H1 (cell line): ENCODE results near the gene GABRG3. TPM values are rescaled to one million over a fixed set of nuclear protein-coding genes. Genes with fewer than 3 reads are reported as not detected.
A peak's percentile ranks its signal among the peaks of the same experiment; 100 is the strongest.

Source experiments
- CTCF ChIA-PET: fragments of 300-600 bp; sonication (Branson Sonifier 250); formaldehyde crosslinking; loops from one replicate; lab custom pipeline; 2021; ENCODE audit not compliant: partially characterized antibody; lab: Charles Lee
- POLR2A ChIA-PET: fragments of 300-600 bp; sonication (Branson Sonifier 250); formaldehyde crosslinking; loops from one replicate; lab custom pipeline; 2021; ENCODE audit warnings: inconsistent platforms; ENCODE audit not compliant: partially characterized antibody; lab: Charles Lee
- DNase-seq, 2 experiments: peaks; one replicate each; pipeline versions ENCODE4 v3.0.0 to v3.0.0-alpha.2; 2010 to 2022; ENCODE audit warnings: low spot score in 2 of 2, low read depth in 1 of 2, mixed read lengths in 1 of 2
- FAIRE-seq: peaks from 2 replicates; lab custom pipeline; 2011; peaks lifted over from hg19 to GRCh38; lab: Jason Lieb, UNC
- H2AFZ ChIP-seq: 2 replicates; pipeline ENCODE4 v1.8.1; 2012; ENCODE audit warnings: low read length, inconsistent platforms
- H2AK5ac ChIP-seq: 2 replicates; pipeline ENCODE4 v1.6.1; 2013; ENCODE audit warnings: low read depth, low read length
- H2BK120ac ChIP-seq: replicated peaks from 2 replicates; pipeline ENCODE3; 2013; ENCODE audit warnings: low read depth, low read length, inconsistent platforms
- H2BK12ac ChIP-seq: 2 replicates; pipeline ENCODE4 v1.6.1; 2013; ENCODE audit warnings: low read depth, low read length
- H2BK15ac ChIP-seq: 2 replicates; pipeline ENCODE4 v1.6.1; 2013; ENCODE audit warnings: low read length
- H2BK20ac ChIP-seq: 2 replicates; pipeline ENCODE4 v1.6.1; 2013; ENCODE audit warnings: low read length
- H2BK5ac ChIP-seq: 2 replicates; pipeline ENCODE4 v1.6.1; 2013; ENCODE audit warnings: low read depth, low read length
- H3K14ac ChIP-seq: 2 replicates; pipeline ENCODE4 v1.6.1; 2013; ENCODE audit warnings: inconsistent platforms; ENCODE audit not compliant: insufficient read length
- H3K18ac ChIP-seq: 2 replicates; pipeline ENCODE4 v1.6.1; 2013; ENCODE audit warnings: low read length; ENCODE audit errors: extremely low read depth
- H3K23ac ChIP-seq: 2 replicates; pipeline ENCODE4 v1.6.1; 2013; ENCODE audit warnings: inconsistent platforms; ENCODE audit not compliant: insufficient read length
- H3K23me2 ChIP-seq: 2 replicates; pipeline ENCODE4 v1.6.1; 2013; ENCODE audit warnings: low read depth, low read length
- H3K27ac ChIP-seq: 2 replicates; pipeline ENCODE4 v1.6.1; 2011; ENCODE audit warnings: low read depth, low read length, inconsistent platforms
- H3K27me3 ChIP-seq, 4 experiments: replicated peaks in 1 of 4; 1 replicate in 1 of 4; 2 replicates in 3 of 4; pipeline versions ENCODE4 v1.6.1 to v1.8.1; 2011 to 2013; ENCODE audit warnings: low read length in 3 of 4, mild to moderate bottlenecking in 3 of 4, inconsistent platforms in 2 of 4, mixed read lengths in 2 of 4, moderate library complexity in 1 of 4; ENCODE audit not compliant: control insufficient read depth in 3 of 4, insufficient read depth in 3 of 4; ENCODE audit errors: extremely low read depth in 1 of 4
- H3K36me3 ChIP-seq, 4 experiments: 2 replicates each; pipeline versions ENCODE4 v1.6.1 to v1.8.1; 2011 to 2013; ENCODE audit warnings: mild to moderate bottlenecking in 4 of 4, low read length in 3 of 4, moderate library complexity in 2 of 4, control low read depth in 1 of 4, inconsistent platforms in 1 of 4; ENCODE audit not compliant: insufficient read depth in 4 of 4, control insufficient read depth in 2 of 4
- H3K4ac ChIP-seq: replicated peaks from 2 replicates; pipeline ENCODE3; 2013; ENCODE audit warnings: low read length, low read depth, mixed read lengths, inconsistent platforms; ENCODE audit not compliant: insufficient read length
- H3K4me1 ChIP-seq, 4 experiments: replicated peaks in 1 of 4; 1 replicate in 1 of 4; 2 replicates in 3 of 4; pipeline versions ENCODE4 v1.6.1 to v1.8.1; 2011 to 2013; ENCODE audit warnings: low read length in 3 of 4, inconsistent platforms in 2 of 4, mixed read lengths in 1 of 4; ENCODE audit not compliant: insufficient read depth in 4 of 4, control insufficient read depth in 3 of 4
- H3K4me2 ChIP-seq, 2 experiments: 2 replicates each; pipeline versions ENCODE4 v1.6.1 to v1.8.1; 2011 to 2013; ENCODE audit warnings: low read depth in 2 of 2, low read length in 2 of 2, control low read depth in 1 of 2, inconsistent platforms in 1 of 2, mild to moderate bottlenecking in 1 of 2; ENCODE audit not compliant: insufficient read depth in 1 of 2
- H3K4me3 ChIP-seq, 4 experiments: fragments of 200-600, 300-600 bp in 1 of 4; sonication (generic), shearing (Covaris generic), sonication (Bioruptor Twin) in 1 of 4; 2 replicates each; pipeline versions ENCODE4 v1.5.1 to v1.8.1; 2011 to 2016; ENCODE audit warnings: low read length in 4 of 4, low read depth in 3 of 4, control low read depth in 2 of 4, inconsistent platforms in 2 of 4, mild to moderate bottlenecking in 2 of 4, mixed read lengths in 1 of 4, moderate library complexity in 1 of 4; ENCODE audit not compliant: insufficient read depth in 2 of 4; ENCODE audit errors: extremely low read depth in 1 of 4
- H3K56ac ChIP-seq: replicated peaks from 2 replicates; pipeline ENCODE3; 2013; ENCODE audit warnings: low read depth, mild to moderate bottlenecking, mixed read lengths, low read length, inconsistent platforms; ENCODE audit not compliant: insufficient read length
- H3K79me1 ChIP-seq: 2 replicates; pipeline ENCODE4 v1.6.1; 2013; ENCODE audit warnings: low read depth, low read length, control low read depth
- H3K79me2 ChIP-seq, 2 experiments: 2 replicates each; pipeline versions ENCODE4 v1.6.1 to v1.8.1; 2012 to 2013; ENCODE audit warnings: low read length in 2 of 2, mild to moderate bottlenecking in 2 of 2, inconsistent platforms in 1 of 2; ENCODE audit not compliant: insufficient read depth in 2 of 2, control insufficient read depth in 1 of 2
- H3K9ac ChIP-seq, 4 experiments: replicated peaks in 1 of 4; 1 replicate in 1 of 4; 2 replicates in 3 of 4; pipeline versions ENCODE4 v1.6.1 to v1.8.1; 2011 to 2013; ENCODE audit warnings: low read depth in 3 of 4, low read length in 3 of 4, control low read depth in 2 of 4, mild to moderate bottlenecking in 2 of 4, moderate library complexity in 2 of 4, inconsistent platforms in 1 of 4; ENCODE audit errors: extremely low read depth in 1 of 4
- H3K9me3 ChIP-seq, 2 experiments: 2 replicates each; pipeline versions ENCODE4 v1.6.1 to v1.8.1; 2012 to 2013; ENCODE audit warnings: mild to moderate bottlenecking in 2 of 2, moderate library complexity in 2 of 2, control low read depth in 1 of 2, inconsistent platforms in 1 of 2, low read depth in 1 of 2, low read length in 1 of 2, mixed read lengths in 1 of 2; ENCODE audit not compliant: insufficient read depth in 2 of 2
- H4K20me1 ChIP-seq, 2 experiments: replicated peaks in 1 of 2; 2 replicates each; pipeline versions ENCODE3 to v1.8.1; 2011 to 2013; ENCODE audit warnings: inconsistent platforms in 2 of 2, low read length in 2 of 2, mild to moderate bottlenecking in 1 of 2; ENCODE audit not compliant: insufficient read depth in 2 of 2, control insufficient read depth in 1 of 2
- H4K5ac ChIP-seq: 2 replicates; pipeline ENCODE4 v1.6.1; 2013; ENCODE audit warnings: low read length, low read depth, mixed read lengths, inconsistent platforms; ENCODE audit not compliant: insufficient read length
- H4K8ac ChIP-seq: 2 replicates; pipeline ENCODE4 v1.8.0; 2013; ENCODE audit warnings: mild to moderate bottlenecking, moderate library complexity, low read length, inconsistent platforms; ENCODE audit not compliant: insufficient read depth; ENCODE audit errors: extremely low read depth
- H4K91ac ChIP-seq: replicated peaks from 2 replicates; pipeline ENCODE3; 2013; ENCODE audit warnings: low read length, mixed read lengths, inconsistent platforms; ENCODE audit not compliant: insufficient read length
- BACH1 ChIP-seq: IDR thresholded peaks from 2 replicates; pipeline ENCODE4 v1.6.1; 2012; ENCODE audit warnings: low read length, improper control_type of control experiment
- CEBPB ChIP-seq: IDR thresholded peaks from 2 replicates; pipeline ENCODE4 v1.6.1; 2012; ENCODE audit warnings: low read depth, low read length
- EZH2 ChIP-seq: fragments of 200-600 bp; sonication (generic); IDR thresholded peaks from 2 replicates; pipeline ENCODE4 v1.7.1; 2012; ENCODE audit warnings: low read depth, mild to moderate bottlenecking, moderate library complexity, low read length, inconsistent platforms; ENCODE audit not compliant: severe bottlenecking
- GTF2F1 ChIP-seq: IDR thresholded peaks from 2 replicates; pipeline ENCODE4 v1.6.1; 2012; ENCODE audit warnings: low read depth, low read length, improper control_type of control experiment, borderline replicate concordance
- KDM4A ChIP-seq: IDR thresholded peaks from one replicate; pipeline ENCODE4 v1.7.1; 2012; ENCODE audit warnings: low read depth, mild to moderate bottlenecking, moderate library complexity, low read length, inconsistent platforms; ENCODE audit not compliant: severe bottlenecking
- MAFK ChIP-seq: IDR thresholded peaks from 2 replicates; pipeline ENCODE4 v1.6.1; 2012; ENCODE audit warnings: low read depth, mild to moderate bottlenecking, improper control_type of control experiment, low read length
- RNF2 ChIP-seq: fragments of 200-900, 300-1000 bp; sonication (generic); IDR thresholded peaks from 2 replicates; pipeline ENCODE4 v1.7.1; 2016; ENCODE audit warnings: borderline replicate concordance, low read depth, mild to moderate bottlenecking, antibody characterized with exemption, low read length; ENCODE audit not compliant: poor library complexity, severe bottlenecking; ENCODE audit errors: missing control alignments
- SAP30 ChIP-seq: fragments of 300-600 bp; sonication (generic); IDR thresholded peaks from 2 replicates; pipeline ENCODE4 v1.7.1; 2012; ENCODE audit warnings: low read length, moderate library complexity, mild to moderate bottlenecking, inconsistent platforms; ENCODE audit not compliant: insufficient read depth, insufficient replicate concordance
- TCF12 ChIP-seq: IDR thresholded peaks from 2 replicates; pipeline ENCODE4 v1.6.1; 2011; ENCODE audit warnings: low read depth, mild to moderate bottlenecking, low read length
- ZNF274 ChIP-seq: IDR thresholded peaks from 2 replicates; pipeline ENCODE4 v1.7.0; 2012; ENCODE audit warnings: low read length, borderline replicate concordance; ENCODE audit errors: extremely low read depth
- WGBS, 2 experiments: shearing (Covaris generic) in 1 of 2; methylation state at CpG; one replicate each; pipeline versions ENCODE4 v1.1.6 to v1.1.7; 2013 to 2015; ENCODE audit warnings: low lambda C conversion rate in 2 of 2, mixed read lengths in 2 of 2, inconsistent platforms in 1 of 2, low coverage in 1 of 2, missing lambda C conversion rate in 1 of 2; ENCODE audit not compliant: insufficient replicate concordance in 2 of 2, insufficient coverage in 1 of 2, insufficient read length in 1 of 2; ENCODE audit errors: extremely low coverage in 1 of 2, missing lambda C conversion rate in 1 of 2; 5-methylcytosine and 5-hydroxymethylcytosine counted together
- polyA plus RNA-seq, 7 experiments: library from polyadenylated mRNA; depleted of rRNA in 3 of 7; stranded (reverse) in 5 of 7; unstranded in 2 of 7; fragments of >200 nt in 5 of 7; fragments of 200-250 nt in 2 of 7; gene quantifications; 1 replicate in 5 of 7; 2 replicates in 1 of 7; 4 replicates in 1 of 7; pipeline versions ENCODE4 v1.2.1 to v1.2.3, GENCODE V29; 2011 to 2013; ENCODE audit warnings: missing spikeins in 2 of 7, mixed read lengths in 2 of 7
- total RNA-seq: library from RNA; stranded (reverse); fragmentation: NEBNext Ultra II Directional; extraction: Animal tissue kit (Norgen Biotek cat#: 25700); gene quantifications from 2 replicates; pipeline ENCODE4 v1.2.1, GENCODE V29; 2021
- TF ChIP-seq, protein P1 (sequence below): IDR thresholded peaks from 2 replicates; pipeline ENCODE4 v1.6.1; 2012; ENCODE audit warnings: inconsistent platforms

GABRG3 gene
- total and polyA plus RNA-seq, 2 of the 8 experiments (the other 6 are each of a cell fraction or from before 2014, with no cell fraction given), result 0.17 to 0.80 TPM

DNA sequence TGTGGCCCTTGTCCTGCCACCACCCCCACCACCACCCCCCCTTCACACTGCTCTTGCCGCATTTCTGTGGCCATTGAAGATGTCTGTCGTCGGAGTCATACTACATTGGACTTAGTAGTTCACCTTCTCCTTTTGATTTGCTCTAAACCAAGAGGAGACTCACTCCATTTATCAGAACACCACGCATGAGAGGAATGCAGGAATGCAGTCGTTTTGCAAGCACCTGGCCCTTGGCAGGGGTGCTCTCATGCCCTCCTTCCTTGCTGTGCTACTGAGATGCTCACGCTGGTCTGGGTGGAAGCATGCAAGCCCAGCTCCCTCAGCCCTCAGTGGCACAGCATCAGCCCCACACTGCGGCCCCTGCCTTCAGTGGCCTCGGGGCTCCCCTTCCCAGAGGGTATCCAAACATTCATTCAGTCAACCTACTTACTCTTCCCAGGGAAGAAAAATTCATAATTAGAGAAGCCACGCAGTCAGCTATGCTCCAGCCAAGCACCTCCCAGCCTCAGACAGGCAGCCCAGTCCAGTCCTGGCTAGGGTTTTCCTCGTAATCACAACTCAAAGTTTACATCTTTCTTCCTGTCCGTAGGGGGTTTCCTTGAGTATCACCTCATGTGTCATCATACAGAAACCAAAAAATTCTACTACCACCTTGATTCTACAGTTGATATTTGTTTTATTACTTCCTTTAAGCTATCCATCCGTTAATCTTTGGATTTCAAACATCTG, 520.0 kb downstream of the GABRG3 start:
- no peak overlapping the region for H3K56ac ChIP-seq
- H2AK5ac ChIP-seq, result no peak overlapping the region
- H3K23me2 ChIP-seq, result no peaks in the 10 kb centered on the region
- H3K4me3 ChIP-seq, result no peak overlapping the region
- no peaks in the 10 kb centered on the region for H3K79me2 ChIP-seq
- H3K4ac ChIP-seq, result no peak overlapping the region
- no peak overlapping the region for H4K91ac ChIP-seq
- no peaks in the 10 kb centered on the region for H3K36me3 ChIP-seq
- no peak overlapping the region for H2BK20ac ChIP-seq
- no peaks in the 10 kb centered on the region for H3K79me1 ChIP-seq
- H2BK5ac ChIP-seq, result no peak overlapping the region
- 0 out of 4 replicates have a peak overlapping the region, but pooled peaks of 1 of the 2 experiments have one; percentile 24 for H3K4me2 ChIP-seq
- H2AFZ ChIP-seq, result no peak overlapping the region
- no peak overlapping the region for H3K9ac ChIP-seq
- FAIRE-seq (no peak), DNase-seq (no peak)
- H4K5ac ChIP-seq, result no peak overlapping the region
- POLR2A ChIA-PET, result no interaction called here
- H2BK15ac ChIP-seq, result peak overlapping the region; percentile 23; the same call in 1 of the 2 replicates
- no peak overlapping the region for H3K14ac ChIP-seq
- no peak overlapping the region for H3K27ac ChIP-seq
- no peak overlapping the region for H2BK120ac ChIP-seq
- peaks cover 3 to 6% (median 3%) of the 10 kb centered on the region in 4 experiments; a peak in 6 of 7 replicates for H3K4me1 ChIP-seq
- H3K27me3 ChIP-seq, result no peaks in the 10 kb centered on the region
- no peaks in the 10 kb centered on the region for H4K20me1 ChIP-seq
- no peak overlapping the region; the same call in 1 of the 2 replicates for H3K18ac ChIP-seq
- CTCF ChIA-PET, result interaction anchor here (0.6 kb wide), 1 partner anchor 984 kb away, joined by 3 read pairs; no protein-coding TSS in a partner anchor
- H3K9me3 ChIP-seq, result no peaks in the 10 kb centered on the region
- WGBS, 2 experiments, result 65% methylated on average over 12 of the region's 12 CpGs; no CpG with 5 or more reads in 1 of the 2 experiments
- H2BK12ac ChIP-seq, result peak overlapping the region; percentile 88; the same call in 1 of the 2 replicates
- no peak overlapping the region for H3K23ac ChIP-seq
- H4K8ac ChIP-seq, result no peak overlapping the region
- TF ChIP-seq MAFK, result no peak
- TF ChIP-seq, protein P1, sequence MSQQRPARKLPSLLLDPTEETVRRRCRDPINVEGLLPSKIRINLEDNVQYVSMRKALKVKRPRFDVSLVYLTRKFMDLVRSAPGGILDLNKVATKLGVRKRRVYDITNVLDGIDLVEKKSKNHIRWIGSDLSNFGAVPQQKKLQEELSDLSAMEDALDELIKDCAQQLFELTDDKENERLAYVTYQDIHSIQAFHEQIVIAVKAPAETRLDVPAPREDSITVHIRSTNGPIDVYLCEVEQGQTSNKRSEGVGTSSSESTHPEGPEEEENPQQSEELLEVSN, result no peak
- TF ChIP-seq BACH1, result no peak
- no peak for TF ChIP-seq SAP30
- no peak for TF ChIP-seq CEBPB
- TF ChIP-seq RNF2, result no peak
- TF ChIP-seq GTF2F1, result no peak
- no peak for TF ChIP-seq KDM4A
- no peak for TF ChIP-seq EZH2
- no peak for TF ChIP-seq ZNF274
- peak; percentile 58; the same call in 1 of the 2 replicates for TF ChIP-seq TCF12
